ENCODE data around the gene AGER.
A peak's percentile ranks its signal among the peaks of the same experiment; 100 is the strongest.
"Not testable (repeated sequence)": the region's sequence is repeated elsewhere in the genome, so short reads cannot be mapped to it uniquely, and the experiment has no call there.

Gene AGER

DNA sequence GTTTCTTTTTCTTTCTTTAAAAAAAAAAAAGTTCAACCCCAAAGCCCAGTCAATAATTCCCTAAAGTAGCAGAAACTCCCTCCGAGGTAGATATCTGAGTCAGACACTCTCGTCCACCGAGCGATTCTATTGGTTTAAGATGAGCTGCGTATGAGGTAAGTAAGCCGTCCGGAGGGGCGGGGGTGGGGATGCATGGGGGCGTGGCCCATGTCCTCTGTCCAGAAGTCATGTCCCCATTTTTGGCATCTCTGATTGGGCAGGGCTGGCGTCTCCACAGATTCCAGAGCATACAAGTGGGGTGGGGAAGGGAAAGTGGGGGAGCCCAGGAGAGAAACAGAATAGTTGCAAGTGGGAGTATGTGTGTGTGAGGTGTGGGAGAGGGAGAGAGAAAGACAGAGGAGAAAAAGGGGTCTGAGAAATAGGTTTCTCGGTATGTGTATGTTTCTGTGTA lies 1.7 kb upstream of the AGER start:
- DNase-seq, result not testable (repeated sequence)

DNA sequence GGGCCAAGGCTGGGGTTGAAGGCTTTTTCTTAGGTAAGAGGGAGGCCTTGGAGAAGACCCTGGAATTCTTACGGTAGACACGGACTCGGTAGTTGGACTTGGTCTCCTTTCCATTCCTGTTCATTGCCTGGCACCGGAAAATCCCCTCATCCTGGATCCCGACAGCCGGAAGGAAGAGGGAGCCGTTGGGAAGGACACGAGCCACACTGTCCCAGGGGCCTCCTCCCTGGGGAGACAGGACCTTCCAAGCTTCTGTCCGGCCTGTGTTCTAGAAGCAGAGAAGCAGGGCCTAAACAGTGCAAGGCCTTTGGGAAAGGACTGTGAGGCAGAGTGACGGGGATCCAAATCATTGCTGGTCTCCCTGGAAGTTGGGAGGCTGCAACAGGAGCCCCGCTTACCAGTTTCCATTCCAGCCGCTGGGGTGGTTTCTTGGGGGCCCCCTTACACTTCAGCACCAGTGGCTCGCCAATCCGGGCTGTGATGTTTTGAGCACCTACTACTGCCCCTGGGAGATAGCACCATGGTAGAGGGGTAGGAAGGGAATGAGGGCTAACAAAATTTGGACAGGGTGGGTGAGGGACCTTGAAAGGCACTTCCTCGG lies 470 bp downstream of the AGER start:
- DNase-seq, result no peak

DNA sequence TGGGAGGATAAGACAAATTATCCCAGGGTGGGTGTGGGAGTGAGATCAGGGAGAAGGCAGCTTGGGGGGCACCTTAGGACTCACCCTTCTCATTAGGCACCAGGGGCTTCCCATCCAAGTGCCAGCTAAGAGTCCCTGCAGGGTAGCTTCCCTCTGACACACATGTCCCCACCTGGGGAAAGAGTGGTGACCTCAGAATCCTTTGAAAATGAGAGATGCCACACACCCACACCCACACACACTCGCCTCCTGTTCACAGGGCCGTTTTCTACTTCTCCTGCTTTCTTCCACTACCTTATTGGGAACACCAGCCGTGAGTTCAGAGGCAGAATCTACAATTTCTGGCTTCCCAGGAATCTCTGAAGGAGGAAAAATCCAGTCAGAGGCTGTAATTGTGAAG lies 1.0 kb downstream of the AGER start:
- DNase-seq, result no peak

DNA sequence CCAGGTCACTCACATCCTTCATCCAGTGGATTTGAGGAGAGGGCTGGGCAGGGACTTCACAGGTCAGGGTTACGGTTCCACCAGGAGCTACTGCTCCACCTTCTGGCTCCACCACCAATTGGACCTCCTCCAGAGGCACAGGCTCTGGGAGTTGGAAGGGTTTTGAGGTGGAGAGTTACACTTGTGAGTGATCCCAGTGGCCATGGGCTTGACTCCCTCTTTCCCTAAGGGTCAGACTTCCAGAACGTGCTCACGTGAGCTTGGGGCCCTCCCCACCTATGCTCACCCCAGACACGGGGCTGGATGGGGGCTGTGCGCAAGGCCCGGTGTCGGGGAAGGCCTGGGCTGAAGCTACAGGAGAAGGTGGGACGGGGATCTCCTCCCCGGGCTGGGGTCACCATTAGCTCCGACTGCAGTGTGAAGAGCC lies 1.5 kb downstream of the AGER start:
- no peak for DNase-seq

DNA sequence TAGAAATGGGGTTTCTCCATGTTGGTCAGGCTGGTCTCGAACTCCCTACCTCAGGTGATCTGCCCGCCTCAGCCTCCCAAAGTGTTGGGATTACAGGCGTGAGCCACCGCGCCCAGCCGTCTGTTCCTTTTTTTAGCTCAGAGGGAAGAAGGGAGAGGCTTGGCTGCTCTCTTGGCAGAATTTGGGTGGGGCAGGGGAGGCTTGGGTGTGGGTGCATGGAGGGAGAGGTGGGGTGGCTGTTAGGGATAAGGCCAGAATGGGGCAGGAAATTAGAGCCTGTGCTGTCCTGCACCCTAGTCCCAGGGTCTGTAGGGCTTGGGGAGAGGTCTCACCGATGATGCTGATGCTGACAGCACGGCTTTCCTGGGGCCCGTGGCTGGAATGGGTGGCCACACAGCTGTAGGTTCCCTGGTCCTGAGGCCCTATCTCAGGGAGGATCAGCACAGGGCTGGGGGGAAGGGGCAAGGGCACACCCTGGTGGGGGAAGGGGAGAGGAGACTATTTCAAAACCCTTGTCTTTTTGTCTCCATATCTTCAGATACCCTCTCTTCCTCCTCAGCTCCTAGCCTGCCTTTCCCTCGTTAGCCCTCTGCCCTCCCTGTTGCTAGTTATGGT lies 2.0 kb downstream of the AGER start:
- DNase-seq, result no peak

DNA sequence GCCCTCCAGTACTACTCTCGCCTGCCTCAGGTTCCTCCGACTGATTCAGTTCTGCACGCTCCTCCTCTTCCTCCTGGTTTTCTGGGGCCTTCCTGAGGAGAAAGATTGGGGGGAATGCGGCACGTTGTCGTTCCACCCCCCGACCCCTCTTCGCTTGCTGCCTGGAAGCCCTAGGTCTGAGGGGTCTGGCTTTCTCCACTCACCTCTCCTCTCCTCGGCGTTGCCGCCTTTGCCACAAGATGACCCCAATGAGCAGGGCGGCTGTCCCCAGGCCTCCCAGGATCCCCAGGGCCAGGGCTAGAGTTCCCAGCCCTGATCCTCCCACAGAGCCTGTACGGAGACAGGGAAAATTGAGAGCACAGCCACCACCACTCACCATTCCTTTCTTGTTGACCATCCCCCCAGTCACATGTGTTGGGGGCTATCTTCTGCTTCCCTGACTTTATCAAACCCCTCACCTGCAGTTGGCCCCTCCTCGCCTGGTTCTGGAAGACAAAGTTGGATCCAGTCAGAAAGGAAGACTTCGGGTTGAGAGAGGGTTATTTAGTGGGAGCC lies 2.8 kb downstream of the AGER start:
- no peak for DNase-seq

DNA sequence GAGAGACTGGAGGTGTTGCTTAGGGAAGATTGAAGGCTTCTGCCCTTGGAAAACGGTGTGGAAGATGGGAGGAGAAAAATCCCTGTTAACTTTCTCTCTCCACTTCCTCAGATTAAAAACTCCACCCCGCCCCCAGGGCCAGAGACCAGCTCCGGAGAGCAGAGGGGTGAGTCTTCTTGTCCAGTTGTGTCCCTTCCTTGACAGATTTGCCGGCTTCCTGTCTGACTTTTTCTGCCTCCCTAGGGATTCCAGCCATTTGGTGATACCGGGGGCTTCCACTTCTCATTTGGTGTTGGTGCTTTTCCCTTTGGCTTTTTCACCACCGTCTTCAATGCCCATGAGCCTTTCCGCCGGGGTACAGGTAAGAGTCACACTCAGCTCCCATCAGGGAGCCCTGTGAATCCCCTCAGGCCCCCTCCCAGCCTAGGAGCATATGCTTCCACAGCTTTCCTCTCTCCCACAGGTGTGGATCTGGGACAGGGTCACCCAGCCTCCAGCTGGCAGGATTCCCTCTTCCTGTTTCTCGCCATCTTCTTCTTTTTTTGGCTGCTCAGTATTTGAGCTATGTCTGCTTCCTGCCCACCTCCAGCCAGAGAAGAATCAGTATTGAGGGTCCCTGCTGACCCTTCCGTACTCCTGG lies 4.2 kb downstream of the AGER start:
- no peak for DNase-seq

DNA sequence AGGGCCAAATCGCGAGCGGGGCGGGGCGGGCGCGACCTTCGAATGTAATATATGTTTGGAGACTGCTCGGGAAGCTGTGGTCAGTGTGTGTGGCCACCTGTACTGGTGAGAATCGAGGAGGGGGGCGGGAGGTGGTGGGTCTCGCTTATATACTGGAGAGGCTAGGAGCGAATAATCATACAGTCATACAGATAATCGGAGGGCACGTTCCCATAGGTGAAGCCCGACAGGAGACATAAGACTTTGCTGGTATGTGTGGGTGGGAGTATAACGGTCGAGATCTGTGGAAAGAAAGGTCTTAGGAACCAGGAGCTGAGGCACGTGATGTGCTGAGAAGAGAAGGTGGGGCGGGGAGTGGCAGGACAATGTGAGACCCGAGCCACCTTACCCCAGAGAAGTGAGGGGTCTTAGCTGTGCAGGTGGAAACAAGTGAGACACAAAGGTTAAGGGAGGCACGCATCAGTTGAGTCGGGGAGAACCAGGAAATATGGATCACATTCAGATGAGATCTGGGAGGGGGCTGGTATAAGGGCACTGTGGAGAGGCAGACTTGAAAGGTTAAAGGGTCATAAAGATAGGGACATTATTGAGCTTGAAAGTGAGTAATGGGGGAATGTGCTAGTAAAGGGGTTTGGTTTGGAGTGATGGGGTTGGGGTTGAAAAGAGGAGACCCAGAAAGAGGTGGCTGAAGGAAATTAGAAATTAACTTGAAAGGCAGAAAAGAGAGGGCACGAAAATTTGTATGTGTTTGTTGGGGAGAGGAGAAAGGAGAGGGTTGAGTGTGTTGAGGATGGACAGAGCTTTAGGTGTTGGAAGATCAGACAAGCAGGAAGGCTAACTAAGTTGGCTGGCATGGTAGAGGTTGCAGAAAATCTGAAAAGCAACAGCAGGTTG lies 5.3 kb downstream of the AGER start:
- no peak for DNase-seq

DNA sequence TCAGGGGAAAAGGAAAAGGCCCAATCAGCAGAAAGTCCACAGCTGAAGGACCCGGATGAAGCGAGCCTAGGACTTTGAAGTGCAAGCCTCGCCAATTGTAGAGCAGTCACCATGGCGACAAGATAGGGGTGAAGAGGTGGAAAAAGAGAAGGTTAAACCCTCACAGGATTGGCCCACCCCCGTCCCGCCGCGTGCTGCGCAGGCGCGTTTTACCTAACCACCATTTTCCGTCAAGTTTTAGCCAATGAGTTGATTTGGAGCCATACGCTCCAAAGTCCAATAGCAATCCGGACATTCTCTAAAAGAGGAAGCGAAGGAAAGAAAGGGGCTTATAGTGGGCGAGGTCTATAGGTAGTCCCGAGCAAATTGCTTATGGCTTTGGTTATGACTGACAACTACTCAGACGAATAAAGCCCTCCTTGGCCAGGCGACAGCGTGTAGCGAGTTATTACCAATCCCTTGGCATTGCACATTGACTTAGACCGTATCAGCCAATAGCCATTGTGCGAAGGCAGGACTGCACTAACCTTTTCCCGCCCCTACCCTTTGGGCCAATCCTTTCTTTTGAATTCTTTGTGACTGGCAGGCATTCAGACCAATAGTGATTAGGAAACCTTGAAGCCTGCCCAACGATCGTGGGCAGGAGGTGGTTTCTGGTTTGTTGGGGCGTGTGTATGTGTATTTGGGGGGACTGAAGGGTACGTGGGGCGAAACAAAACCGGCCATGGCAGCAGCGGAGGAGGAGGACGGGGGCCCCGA lies 6.1 kb downstream of the AGER start, which contains the start of gene RNF5:
Gene RNF5, plus strand, starts transcription at position 618 of the 759 bp plus-strand sequence. Its CDS starts 107 bp downstream, at position 725.
- peak; percentile 98 for DNase-seq

DNA sequence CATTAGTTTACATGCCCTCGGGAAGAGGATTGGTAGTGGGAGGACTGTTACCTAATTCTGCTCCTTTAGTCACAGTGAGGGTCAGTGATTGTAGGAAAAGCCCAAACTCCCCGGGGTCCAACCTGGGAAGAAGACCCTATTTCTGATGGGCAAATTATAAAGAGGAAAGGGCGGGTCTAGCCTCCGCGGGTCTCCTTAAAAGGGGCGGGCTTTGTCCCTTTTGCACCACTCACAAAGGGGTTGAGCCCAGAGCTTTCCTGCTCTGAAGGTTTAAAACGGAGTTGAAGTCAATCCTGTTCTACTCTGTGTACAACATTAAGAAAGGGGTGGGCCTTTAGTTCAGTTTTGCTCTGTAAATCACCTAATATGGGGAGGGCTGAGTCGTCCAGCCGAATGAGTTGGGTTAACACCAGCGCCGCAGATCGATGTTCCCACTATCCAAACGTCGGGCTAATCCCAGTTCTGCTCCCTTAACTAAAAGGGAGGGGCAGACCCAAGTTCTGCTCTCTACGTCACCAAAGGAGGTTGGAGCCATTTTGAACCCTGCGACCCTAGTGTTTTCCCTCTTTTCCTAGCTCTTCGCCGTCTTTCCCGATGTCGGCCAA lies 6.8 kb downstream of the AGER start:
- no peak for DNase-seq

DNA sequence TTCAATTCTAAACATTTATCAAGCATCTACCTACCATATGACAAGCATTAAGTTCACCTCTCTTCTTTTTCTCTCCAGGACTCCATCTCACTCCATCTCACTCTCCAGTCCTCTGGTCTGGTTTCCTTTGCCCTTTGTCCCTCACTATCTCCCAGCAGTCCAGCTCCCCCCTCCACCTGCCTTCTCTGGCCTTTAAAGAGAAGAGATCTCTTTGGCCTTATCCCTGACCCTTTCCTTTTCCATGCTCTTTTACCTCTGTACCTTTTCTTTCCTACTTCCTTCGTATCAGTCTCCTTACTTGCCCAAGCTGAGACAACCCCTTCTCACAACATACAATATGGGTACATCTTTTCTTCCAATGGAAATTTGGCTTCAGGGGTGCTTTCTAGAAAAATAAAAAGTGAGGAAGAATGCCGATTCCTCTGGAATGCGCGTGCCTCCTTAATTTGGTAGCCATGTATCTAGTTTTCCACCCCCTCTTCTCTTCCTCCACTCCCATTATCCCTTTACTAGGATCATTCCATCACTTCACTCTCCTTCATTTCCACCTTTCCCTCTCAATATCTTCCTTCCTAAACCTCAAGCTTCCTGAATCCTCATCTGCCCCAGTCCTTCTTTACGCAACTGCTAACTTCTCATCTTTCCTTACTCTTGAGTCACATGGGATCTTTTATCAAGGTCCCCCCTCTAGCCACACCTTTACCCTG lies 7.4 kb downstream of the AGER start:
- DNase-seq, result no peak

DNA sequence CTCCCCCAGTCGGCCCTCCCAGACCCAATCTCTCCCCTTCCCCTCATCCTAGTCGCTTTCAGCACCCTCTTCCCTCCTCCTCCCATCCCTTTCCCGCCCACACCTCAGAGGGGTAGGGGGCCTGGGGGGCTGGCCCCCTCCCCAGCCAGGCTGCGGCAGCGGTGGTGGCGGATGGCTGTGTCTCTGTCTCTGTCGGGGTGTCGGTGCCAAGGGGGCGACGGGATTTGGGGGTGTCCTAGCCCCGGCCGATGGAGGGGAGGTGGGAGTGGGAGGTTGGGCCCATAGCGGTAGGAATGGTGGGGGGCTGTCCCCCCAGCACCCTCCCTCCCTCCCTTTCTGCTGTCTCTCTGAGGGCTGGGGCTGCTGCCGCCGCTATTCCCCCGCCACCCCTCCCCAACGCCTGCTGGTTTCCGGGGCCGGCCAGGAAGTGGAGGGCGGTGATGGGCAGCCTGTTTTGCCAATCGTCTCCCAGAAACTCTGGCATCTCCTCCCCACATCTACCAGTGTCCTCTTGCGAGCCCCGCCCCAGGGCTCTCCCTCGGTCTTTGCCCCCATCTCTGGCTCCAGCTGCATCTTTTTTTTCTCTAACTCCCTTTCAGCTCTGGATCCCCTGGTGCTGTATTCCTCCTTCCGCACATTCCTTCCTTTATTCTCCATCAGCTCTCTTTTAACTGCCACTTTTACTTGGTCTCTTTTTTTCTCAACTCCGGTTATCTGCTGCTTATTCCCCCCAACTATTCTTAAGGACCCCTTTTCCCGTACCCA lies 8.2 kb downstream of the AGER start, which contains the start of gene AGPAT1:
Gene AGPAT1, minus strand, starts transcription at position 374 of the 765 bp plus-strand sequence. CDS start 4,588 bp downstream, outside the sequence.
- DNase-seq, result peak; percentile 84

DNA sequence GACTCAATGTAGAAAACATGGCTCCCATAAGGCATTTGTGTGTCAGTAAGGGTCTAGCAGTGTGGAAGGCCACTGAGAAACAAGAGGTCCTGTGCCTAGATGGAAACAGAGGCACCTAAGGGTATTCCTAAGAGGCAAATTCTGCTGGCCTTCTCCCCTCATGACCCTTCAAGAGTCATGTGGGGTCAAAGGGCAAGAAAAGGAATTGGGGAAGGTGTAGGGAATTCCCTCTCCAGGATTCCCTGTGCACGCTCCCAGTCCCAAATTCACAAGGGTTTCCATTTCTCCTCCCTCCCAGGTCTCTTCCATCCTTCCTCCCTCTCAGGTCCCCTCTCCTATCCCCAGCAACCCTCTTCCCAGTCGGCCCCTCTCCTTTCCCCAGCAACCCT lies 8.7 kb downstream of the AGER start:
- DNase-seq, result no peak

DNA sequence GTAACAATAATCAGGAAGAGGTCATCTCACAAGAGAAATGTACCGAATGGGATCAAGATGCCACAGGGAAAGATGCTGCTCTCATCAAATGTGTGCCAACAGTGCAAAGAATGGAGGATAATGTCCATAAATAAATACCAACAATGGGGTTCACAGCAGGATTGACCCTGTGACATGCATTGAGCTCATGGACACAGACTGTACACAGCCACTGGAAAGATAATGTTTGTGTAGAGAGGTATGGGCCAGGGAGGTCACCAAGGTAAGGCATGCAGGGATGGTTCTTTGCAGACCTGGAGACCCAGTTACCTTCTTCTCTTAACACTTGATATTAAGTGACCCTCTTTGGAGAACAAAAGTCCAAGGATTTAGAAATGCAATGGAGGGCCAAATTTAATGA lies 9.6 kb downstream of the AGER start:
- no peak for DNase-seq

DNA sequence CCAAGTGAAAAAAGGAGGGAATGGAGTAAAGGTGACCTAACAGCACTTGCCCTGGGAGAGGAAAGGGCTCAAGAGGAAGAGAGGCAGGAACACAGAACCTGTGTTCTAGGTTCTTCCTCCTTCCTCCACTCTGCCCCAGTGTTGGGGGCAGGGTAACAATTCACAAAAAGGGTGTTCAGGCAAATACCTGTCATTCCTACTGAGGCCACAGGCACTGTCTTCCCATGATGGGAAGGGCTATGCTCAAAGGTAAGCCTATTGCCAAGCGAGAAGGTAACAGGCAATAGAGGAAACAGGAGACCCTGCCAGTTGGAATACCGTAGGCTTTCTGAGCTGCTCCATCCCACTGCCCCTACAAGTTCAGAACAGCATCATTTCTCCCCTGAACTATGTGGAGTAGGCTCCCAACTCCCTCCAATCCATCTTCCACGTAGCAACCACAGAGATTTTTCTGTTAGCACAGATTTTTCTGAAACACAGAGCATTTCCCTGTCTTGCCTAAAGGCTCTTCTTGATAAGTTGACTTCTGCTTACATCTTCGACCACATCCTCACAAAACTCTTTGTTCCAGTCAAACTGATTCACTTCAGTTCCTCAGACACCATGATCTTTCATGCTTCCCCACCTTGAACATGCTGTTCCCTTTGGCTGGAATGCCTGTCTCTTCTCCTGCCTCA lies 10.9 kb downstream of the AGER start:
- no peak for DNase-seq

DNA sequence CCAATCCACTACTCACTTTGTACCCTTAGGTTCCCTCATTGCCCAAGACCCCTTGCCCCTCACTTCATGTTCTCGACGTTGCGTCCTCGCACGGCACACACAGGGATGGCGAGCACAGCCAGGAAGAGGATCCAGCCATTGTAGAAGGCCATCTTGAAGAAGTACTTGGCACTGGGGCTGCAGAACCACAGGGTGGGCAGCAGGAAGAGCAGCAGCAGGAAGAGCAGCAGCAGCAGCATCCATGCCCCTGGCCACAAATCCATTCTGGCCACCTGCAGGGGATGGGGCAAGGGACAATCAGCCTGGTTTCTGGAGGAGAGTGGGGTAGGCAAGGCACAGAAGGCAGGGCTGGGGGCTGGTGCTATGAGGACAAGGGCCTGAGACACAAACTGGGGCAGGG lies 12.8 kb downstream of the AGER start:
- no peak for DNase-seq

DNA sequence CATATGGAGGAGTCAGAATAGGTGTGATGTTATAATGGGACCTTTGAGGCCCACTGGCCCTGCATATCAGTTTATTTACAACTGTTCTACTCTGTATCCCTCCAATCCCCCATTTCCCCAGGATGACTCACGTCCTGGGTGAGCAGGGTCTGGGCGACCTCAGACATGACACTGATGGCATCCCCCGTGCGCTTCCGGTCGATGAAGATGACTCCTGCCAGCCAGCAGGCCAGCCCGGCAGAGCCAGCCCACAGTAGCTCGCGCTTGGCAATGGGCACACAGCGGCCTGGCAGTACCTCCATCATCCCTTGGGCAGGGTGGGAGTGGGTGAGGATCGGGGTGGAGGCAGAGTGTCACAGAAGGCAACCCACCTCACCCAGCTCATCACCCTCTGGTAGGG lies 13.8 kb downstream of the AGER start:
- DNase-seq, result no peak

DNA sequence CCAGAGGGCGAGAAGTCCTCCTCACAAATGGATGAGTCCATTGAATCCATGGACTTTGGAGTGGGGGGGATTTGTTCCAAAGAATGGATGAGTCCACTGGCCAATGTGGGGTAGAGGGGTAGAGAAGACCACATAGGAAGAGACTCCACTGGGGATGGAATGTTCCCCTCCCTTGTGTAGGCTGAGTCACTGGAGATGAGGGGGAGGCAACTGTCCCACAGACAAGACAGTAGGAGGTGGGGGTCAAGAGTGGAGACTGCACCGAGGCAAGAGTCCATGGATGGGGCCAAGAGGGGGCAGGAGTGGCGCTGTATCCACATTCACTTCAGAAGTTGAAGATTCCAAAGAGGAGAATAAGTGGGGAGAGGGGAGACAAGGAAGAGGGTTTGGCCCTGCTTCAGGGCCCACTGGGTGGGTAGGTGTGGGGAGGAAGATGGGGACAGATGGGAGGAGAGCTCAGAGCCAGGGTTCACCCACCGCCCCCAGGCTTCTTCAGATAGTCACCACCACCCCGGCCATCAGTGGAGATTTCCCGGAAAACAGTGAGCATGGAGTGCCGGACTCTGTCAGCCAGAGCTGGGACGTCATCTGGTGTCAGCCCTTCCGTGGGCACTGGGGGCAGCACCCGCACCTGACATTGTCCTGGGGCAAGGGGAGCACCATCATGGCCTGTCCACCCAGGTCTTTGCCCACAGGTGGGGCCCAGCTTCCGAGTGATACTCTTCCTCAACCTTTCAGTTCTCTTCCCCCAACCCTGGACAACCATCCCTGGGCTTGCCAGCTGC lies 15.1 kb downstream of the AGER start:
- no peak for DNase-seq

DNA sequence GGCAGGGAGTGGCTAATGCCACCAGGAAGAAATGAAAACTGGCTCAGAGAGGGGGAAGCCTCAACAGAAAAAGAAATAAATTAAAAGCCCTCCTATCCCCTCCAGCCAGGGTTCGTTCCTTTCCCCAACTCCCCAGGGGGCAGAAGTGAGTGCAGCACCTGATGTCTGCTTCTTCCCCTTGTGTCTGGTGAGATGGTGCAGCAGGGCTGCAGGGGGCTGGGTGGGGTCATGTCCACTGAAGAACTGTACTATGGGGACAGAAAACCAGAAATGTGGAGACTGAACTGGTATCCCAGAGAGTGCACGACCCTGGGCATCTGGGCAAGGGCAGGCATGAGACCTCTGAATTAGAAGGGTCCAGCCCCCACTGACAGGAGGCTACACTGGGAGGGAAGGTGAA lies 15.7 kb downstream of the AGER start:
- no peak for DNase-seq

All from NCI-H187 treated with DMSO at 0.1 percent for 48 hours (cell line).